ENCODE results near the gene DNM1L. TPM values are rescaled to one million over a fixed set of nuclear protein-coding genes. Genes with fewer than 3 reads are reported as not detected.

DNM1L gene
- total RNA-seq, 1 donor from 2014 or later, result 50.9 TPM

- DNase-seq (ENCODE audit: low spot score in 2 of 2), result no peak
- H3K27ac ChIP-seq, result no peak overlapping the region
- intact Hi-C loops (cut with DNase I), result no loop called here
- peaks cover 24 to 48% of the 10 kb centered on the region in 2 donors for H3K36me3 ChIP-seq
- no peaks in the 10 kb centered on the region for H3K9me3 ChIP-seq
- TF ChIP-seq CTCF (IDR thresholded peaks at IDR 0.05), result no peak
- no peaks in the 10 kb centered on the region for H3K4me1 ChIP-seq
- no peak overlapping the region for H3K4me3 ChIP-seq
- H3K27me3 ChIP-seq, result no peaks in the 10 kb centered on the region
These were observed 47.2 kb downstream of the DNM1L start for GRCh38 chr12:32726286-32726685.

GRCh38 chr12:32727237-32727636 lies 48.1 kb downstream of the DNM1L start:
- no peak overlapping the region for H3K4me3 ChIP-seq
- H3K27ac ChIP-seq, result no peak overlapping the region
- H3K27me3 ChIP-seq, result no peaks in the 10 kb centered on the region
- H3K4me1 ChIP-seq, result no peaks in the 10 kb centered on the region
- intact Hi-C loops (cut with DNase I), result no loop called here
- no peak for DNase-seq (ENCODE audit: low spot score in 2 of 2)
- peaks cover 21 to 44% of the 10 kb centered on the region in 2 donors for H3K36me3 ChIP-seq
- TF ChIP-seq CTCF (IDR thresholded peaks at IDR 0.05), result no peak
- no peaks in the 10 kb centered on the region for H3K9me3 ChIP-seq

GRCh38 chr12:32734952-32735351 lies 55.9 kb downstream of the DNM1L start:
- Histone ChIP-seq H3K4me1 (no peaks in the 10 kb centered on the region), H3K9me3 (no peaks in the 10 kb centered on the region), H3K27ac (no peak overlapping the region), H3K4me3 (no peak overlapping the region), H3K36me3 (peaks cover 34 to 71% of the 10 kb centered on the region in 2 donors), H3K27me3 (no peaks in the 10 kb centered on the region)
- TF ChIP-seq CTCF (IDR thresholded peaks at IDR 0.05), result no peak
- no peak for DNase-seq (ENCODE audit: low spot score in 2 of 2)
- intact Hi-C loops (cut with DNase I), result no loop called here

GRCh38 chr12:32736445-32736844 lies 57.3 kb downstream of the DNM1L start:
- Histone ChIP-seq H3K4me3 (no peak overlapping the region), H3K9me3 (no peaks in the 10 kb centered on the region), H3K36me3 (peaks cover 47 to 76% of the 10 kb centered on the region in 2 donors), H3K27me3 (no peaks in the 10 kb centered on the region), H3K4me1 (no peaks in the 10 kb centered on the region), H3K27ac (no peak overlapping the region)
- no peak for DNase-seq (ENCODE audit: low spot score in 2 of 2)
- intact Hi-C loops (cut with DNase I), result no loop called here
- no peak for TF ChIP-seq CTCF (IDR thresholded peaks at IDR 0.05)

- no peaks in the 10 kb centered on the region for H3K27me3 ChIP-seq
- H3K9me3 ChIP-seq, result no peaks in the 10 kb centered on the region
- H3K4me1 ChIP-seq, result no peaks in the 10 kb centered on the region
- H3K27ac ChIP-seq, result no peak overlapping the region
- H3K4me3 ChIP-seq, result no peak overlapping the region
- TF ChIP-seq CTCF (IDR thresholded peaks at IDR 0.05), result no peak
- DNase-seq (ENCODE audit: low spot score in 2 of 2), result no peak
- H3K36me3 ChIP-seq, result peaks cover 52 to 80% of the 10 kb centered on the region in 2 donors
- intact Hi-C loops (cut with DNase I), result no loop called here
These were observed 58.6 kb downstream of the DNM1L start for GRCh38 chr12:32737715-32738114.

- Histone ChIP-seq H3K27me3 (no peaks in the 10 kb centered on the region), H3K4me3 (no peak overlapping the region), H3K9me3 (no peaks in the 10 kb centered on the region), H3K27ac (no peak overlapping the region), H3K36me3 (peaks cover 59 to 88% of the 10 kb centered on the region in 2 donors), H3K4me1 (no peaks in the 10 kb centered on the region)
- no peak for TF ChIP-seq CTCF (IDR thresholded peaks at IDR 0.05)
- intact Hi-C loops (cut with DNase I), result no loop called here
- DNase-seq (ENCODE audit: low spot score in 2 of 2), result no peak
These were observed 60.2 kb downstream of the DNM1L start for GRCh38 chr12:32739279-32739678.

Measured in ascending aorta (tissue), 2 donors.